GM18951 (cell line): ENCODE measurements around the gene NHP2.
"Not testable (repeated sequence)": the region's sequence is repeated elsewhere in the genome, so short reads cannot be mapped to it uniquely, and the experiment has no call there.

Experiments used
- POLR2A ChIP-seq: IDR thresholded peaks from 4 replicates; pipeline ENCODE4 v1.6.1; 2011; ENCODE audit warnings: mild to moderate bottlenecking; ENCODE audit not compliant: insufficient read length, insufficient read depth; ENCODE audit errors: extremely low read depth
- in situ Hi-C: fragments of 300-500 bp; cut with MboI; formaldehyde crosslinking; loops from one replicate; pipeline ENCODE4 v1.12.0; 2022; ENCODE audit warnings: low sequenced_read_pairs, mixed read lengths, inconsistent platforms; ENCODE audit not compliant: unreplicated experiment

The NHP2 gene

DNA sequence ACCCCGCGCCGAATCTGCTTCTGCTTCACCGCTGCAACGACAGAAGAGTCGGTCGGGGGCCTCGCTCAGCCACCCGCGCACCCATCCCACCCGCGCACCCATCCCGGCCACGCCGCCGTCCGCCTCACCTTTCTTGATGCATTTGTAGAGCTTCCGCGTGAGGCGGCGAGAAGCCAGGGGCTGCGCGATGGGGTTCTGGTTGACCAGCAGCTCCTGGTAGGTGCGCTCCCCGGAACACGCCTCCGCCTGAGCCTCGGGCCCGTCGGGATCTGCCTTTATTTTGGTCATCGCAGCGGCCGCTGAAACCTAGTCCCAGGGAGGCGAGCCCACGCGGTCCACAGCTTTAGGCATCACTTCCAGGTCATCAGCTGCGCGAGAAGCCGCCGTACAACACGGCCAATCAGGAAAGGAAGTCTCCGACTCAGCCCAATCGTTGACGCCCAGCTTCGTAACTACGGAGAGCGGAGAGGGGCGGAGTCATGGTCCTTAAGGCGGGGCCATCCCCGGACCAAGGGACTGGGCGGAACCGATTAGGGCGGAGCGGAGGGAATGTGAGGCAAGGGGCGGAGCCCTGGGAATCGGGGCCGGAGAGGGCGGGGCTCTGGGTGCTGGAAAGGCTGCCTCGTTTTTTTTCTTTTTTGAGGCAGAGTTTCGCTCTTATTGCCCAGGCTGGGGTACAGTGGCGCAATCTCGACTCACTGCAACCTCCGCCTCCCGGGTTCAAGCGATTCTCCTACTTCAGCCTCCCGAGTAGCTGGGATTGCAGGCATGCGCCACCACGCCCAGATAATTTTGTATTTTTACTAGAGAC lies at the start of gene NHP2:
Gene NHP2, minus strand, starts transcription at position 356 of the 811 bp plus-strand sequence. Its CDS starts 68 bp downstream, at position 288.
- in situ Hi-C loops, result no loop called here
- TF ChIP-seq POLR2A, result peak; percentile 69

- in situ Hi-C loops, result no loop called here
- TF ChIP-seq POLR2A, result no peak
Observed at GRCh38 chr5:178202541-178202940, 48.9 kb upstream of the NHP2 start.

- TF ChIP-seq POLR2A, result no peak
- in situ Hi-C loops, result no loop called here
Observed at GRCh38 chr5:178201927-178202235, 48.2 kb upstream of the NHP2 start.

GRCh38 chr5:178201221-178201926 lies 47.7 kb upstream of the NHP2 start:
- TF ChIP-seq POLR2A, result no peak
- in situ Hi-C loops, result no loop called here

DNA sequence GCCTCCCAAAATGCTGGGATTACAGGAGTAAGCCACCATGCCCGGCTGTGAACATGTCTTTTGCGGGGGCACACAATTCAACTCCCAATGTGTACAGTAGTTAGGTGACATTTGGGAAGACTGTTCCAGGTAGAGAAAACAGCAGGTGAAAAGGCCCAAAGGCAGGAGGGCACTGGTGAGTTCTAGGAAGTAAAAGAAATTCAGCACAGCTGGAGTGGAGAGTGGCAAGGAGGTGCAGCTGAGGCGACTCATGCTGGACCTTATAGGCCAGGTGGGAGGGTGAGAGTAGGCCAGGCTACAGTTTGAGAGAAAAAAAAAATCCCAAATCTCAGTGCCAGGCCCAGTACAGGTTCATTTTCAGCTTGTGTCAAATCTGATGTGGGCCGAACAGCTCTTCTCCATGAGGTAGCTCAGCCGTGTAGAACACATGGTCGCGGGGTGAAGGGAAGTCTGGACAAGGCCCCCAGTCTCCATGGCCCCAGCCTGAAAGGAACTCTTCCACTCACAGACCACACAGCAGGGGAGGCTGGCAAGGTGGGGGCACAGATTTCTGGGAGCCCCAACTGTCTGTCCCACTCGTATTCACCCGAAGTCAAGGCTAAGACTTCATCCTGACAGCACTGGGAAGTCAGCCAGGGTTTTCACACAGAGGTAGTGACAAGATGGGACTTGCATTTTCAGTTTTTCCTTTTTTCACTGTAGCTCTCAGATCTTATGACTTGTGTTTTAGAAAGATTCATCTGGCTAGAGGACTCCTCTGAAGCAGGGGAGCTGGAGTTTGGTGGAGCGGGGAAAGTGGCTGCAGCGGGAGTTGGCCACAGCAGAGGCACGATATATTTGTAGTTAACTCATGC lies 46.1 kb upstream of the NHP2 start:
- in situ Hi-C loops, result no loop called here
- TF ChIP-seq POLR2A, result no peak

GRCh38 chr5:178198706-178199105 lies 45.0 kb upstream of the NHP2 start:
- no peak for TF ChIP-seq POLR2A
- in situ Hi-C loops, result no loop called here

- in situ Hi-C loops, result not testable (repeated sequence)
Observed at GRCh38 chr5:178198151-178198550, 44.5 kb upstream of the NHP2 start.

- no peak for TF ChIP-seq POLR2A
- in situ Hi-C loops, result no loop called here
Observed at GRCh38 chr5:178196986-178197385, 43.3 kb upstream of the NHP2 start.

GRCh38 chr5:178196281-178196812 lies 42.7 kb upstream of the NHP2 start:
- in situ Hi-C loops, result no loop called here
- TF ChIP-seq POLR2A, result no peak

DNA sequence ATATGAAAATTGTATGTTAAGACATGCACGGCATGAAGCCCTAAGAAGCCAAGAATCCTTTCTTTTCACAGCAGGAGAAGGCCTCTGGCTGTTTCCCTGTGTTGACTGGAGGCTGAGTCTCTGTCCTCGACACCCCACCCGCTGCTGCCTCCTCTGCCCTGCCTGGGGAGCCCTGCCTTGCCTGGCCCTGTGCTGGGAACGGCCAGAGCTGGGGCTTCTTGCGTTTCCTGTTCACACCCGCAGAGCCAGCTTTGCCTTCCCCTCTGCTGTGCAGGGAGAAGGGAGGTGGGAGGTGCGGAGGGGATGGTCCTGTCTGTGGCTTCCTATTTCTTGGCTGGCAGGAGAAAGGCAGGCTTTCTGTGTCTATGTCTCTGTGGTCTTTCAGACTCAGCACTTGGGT lies 40.3 kb upstream of the NHP2 start:
- no peak for TF ChIP-seq POLR2A
- in situ Hi-C loops, result no loop called here

- TF ChIP-seq POLR2A, result no peak
- in situ Hi-C loops, result no loop called here
Observed at GRCh38 chr5:178193251-178193809, 39.6 kb upstream of the NHP2 start.

DNA sequence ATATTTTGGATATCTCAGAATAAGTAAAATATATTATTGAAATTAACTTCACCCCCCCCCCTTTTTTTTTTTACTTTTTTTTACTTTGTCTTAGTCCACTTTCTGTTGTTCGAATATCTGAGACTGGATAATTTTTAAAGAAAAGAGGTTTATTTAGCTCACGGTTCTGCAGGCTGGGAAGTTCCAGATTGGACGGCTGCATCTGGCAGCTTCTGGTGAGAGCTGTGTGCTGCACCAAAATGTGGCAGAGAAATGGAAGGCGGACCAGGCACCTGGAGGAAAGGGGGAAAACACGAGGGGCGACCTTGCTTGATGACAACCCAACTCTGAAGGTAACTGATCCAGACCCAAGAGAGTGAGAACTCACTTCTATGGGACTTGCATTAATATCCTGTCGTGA lies 39.1 kb upstream of the NHP2 start:
- in situ Hi-C loops, result no loop called here
- no peak for TF ChIP-seq POLR2A

DNA sequence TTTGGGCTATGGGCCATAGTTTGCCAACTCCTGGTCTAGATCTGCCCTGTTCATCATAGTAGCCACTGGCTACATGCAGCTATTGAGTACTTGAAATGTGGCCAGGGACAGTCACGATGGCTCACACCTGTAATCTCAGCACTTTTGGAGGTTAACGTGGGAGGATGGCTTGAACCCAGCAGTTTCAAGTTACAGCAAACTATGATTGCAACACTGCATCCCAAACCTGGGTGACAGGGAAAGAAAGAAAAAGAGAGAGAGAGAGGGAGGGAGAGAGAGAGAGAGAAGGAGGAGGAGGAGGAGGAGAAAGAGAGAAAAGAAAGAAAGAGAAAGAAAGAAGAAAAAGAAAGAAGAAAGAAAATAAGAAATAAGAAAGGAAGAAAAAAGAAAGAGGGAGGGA lies 38.6 kb upstream of the NHP2 start:
- in situ Hi-C loops, result no loop called here
- TF ChIP-seq POLR2A, result no peak
